Left lung (tissue), 10 donors: Measurements from ENCODE around the gene CFL2. TPM values are rescaled to one million over a fixed set of nuclear protein-coding genes. Genes with fewer than 3 reads are reported as not detected.

ENCODE experiments used
- ATAC-seq: fragments of 200-7000 bp; cut with Tn5 transposase; one replicate; pipeline ENCODE4 v1.9.1; 2020; ENCODE audit warnings: moderate library complexity
- DNase-seq, 4 donors: peaks; one replicate each; pipeline ENCODE4 v3.0.0-alpha.2; 2013 to 2020
- H3K27ac ChIP-seq, 2 donors: fragments of 200-600 bp; sonication (generic) in 1 of 2; one replicate each; pipeline versions ENCODE4 v1.5.0 to v1.8.0; 2020 to 2021
- H3K27me3 ChIP-seq, 2 donors: fragments of 200-600 bp; sonication (generic) in 1 of 2; one replicate each; pipeline versions ENCODE4 v1.5.0 to v1.8.0; 2020 to 2021
- H3K36me3 ChIP-seq, 2 donors: fragments of 200-600 bp; sonication (generic) in 1 of 2; one replicate each; pipeline versions ENCODE4 v1.5.0 to v1.8.0; 2020 to 2021
- H3K4me1 ChIP-seq, 2 donors: fragments of 200-600 bp; one replicate each; pipeline ENCODE4 v1.8.0; 2021
- H3K4me3 ChIP-seq, 2 donors: fragments of 200-600 bp; sonication (generic) in 1 of 2; one replicate each; pipeline versions ENCODE4 v1.5.0 to v1.8.0; 2020 to 2021; ENCODE audit warnings: mild to moderate bottlenecking in 1 of 2
- H3K9me3 ChIP-seq, 2 donors: fragments of 200-600 bp; sonication (generic) in 1 of 2; one replicate each; pipeline versions ENCODE4 v1.5.0 to v1.8.0; 2020 to 2021
- CTCF ChIP-seq, 2 donors: fragments of 200-600 bp; sonication (generic) in 1 of 2; IDR thresholded peaks; one replicate each; pipeline versions ENCODE4 v1.5.0 to v1.8.0; 2021; ENCODE audit warnings: antibody characterized with exemption in 2 of 2
- intact Hi-C, 2 donors: fragments of 100-400 bp; cut with DNase I; formaldehyde crosslinking; loops; one replicate each; pipeline versions ENCODE4 v1.11.2 to v1.14.2; 2022
- polyA plus RNA-seq, 6 donors: library from polyadenylated mRNA; unstranded; fragments of 120-200 nt; gene quantifications; one replicate each; pipeline ENCODE4 v1.2.1, GENCODE V29; 2013; ENCODE audit not compliant: insufficient read length in 6 of 6
- total RNA-seq, 2 donors: library from RNA; stranded (reverse); fragmentation: NEBNext Ultra II Directional; extraction: Animal tissue kit (Norgen Biotek cat#: 25700); gene quantifications; one replicate each; pipeline ENCODE4 v1.2.1, GENCODE V29; 2021
- donor health status: DM: no; HTN: yes; CAD: no.
- donor health status: DM: no; HTN: no; CAD: no.

CFL2 gene
- total and polyA plus RNA-seq, 8 donors: 36.9 to 58.0 (median 47.1) TPM

GRCh38 chr14:34678306-34678705 lies 36.1 kb downstream of the CFL2 start:
- Histone ChIP-seq H3K27ac (no peak overlapping the region), H3K36me3 (no peaks in the 10 kb centered on the region), H3K4me1 (no peaks in the 10 kb centered on the region), H3K9me3 (no peaks in the 10 kb centered on the region), H3K27me3 (no peaks in the 10 kb centered on the region), H3K4me3 (no peak overlapping the region)
- intact Hi-C loops: no loop called here
- no peak for TF ChIP-seq CTCF (IDR thresholded peaks at IDR 0.05)
- ATAC-seq (no peak), DNase-seq (no peak)

- no peak for TF ChIP-seq CTCF (IDR thresholded peaks at IDR 0.05)
- no peaks in the 10 kb centered on the region for H3K27me3 ChIP-seq
- DNase-seq (no peak), ATAC-seq (no peak)
- H3K36me3 ChIP-seq: no peaks in the 10 kb centered on the region
- H3K27ac ChIP-seq: no peak overlapping the region
- intact Hi-C loops: no loop called here
- H3K4me3 ChIP-seq: no peak overlapping the region
- H3K4me1 ChIP-seq: peaks cover 0 to 8% of the 10 kb centered on the region in 2 donors
- H3K9me3 ChIP-seq: no peaks in the 10 kb centered on the region
Measured at GRCh38 chr14:34676516-34677211, 37.7 kb downstream of the CFL2 start.

- intact Hi-C loops: no loop called here
- TF ChIP-seq CTCF (IDR thresholded peaks at IDR 0.05): no peak
- no peak for ATAC-seq
Measured at GRCh38 chr14:34673702-34674101, 40.7 kb downstream of the CFL2 start.

GRCh38 chr14:34671716-34672115 lies 42.7 kb downstream of the CFL2 start:
- no peaks in the 10 kb centered on the region for H3K27me3 ChIP-seq
- no peaks in the 10 kb centered on the region for H3K9me3 ChIP-seq
- peaks cover 0 to 12% of the 10 kb centered on the region in 2 donors for H3K4me1 ChIP-seq
- intact Hi-C loops: no loop called here
- ATAC-seq (no peak), DNase-seq (no peak)
- H3K4me3 ChIP-seq: no peak overlapping the region
- no peak for TF ChIP-seq CTCF (IDR thresholded peaks at IDR 0.05)
- H3K27ac ChIP-seq: no peak overlapping the region
- no peaks in the 10 kb centered on the region for H3K36me3 ChIP-seq

More at GRCh38 chr14:34673702-34674101, 40.7 kb downstream of the CFL2 start:
- Histone ChIP-seq H3K36me3 (no peaks in the 10 kb centered on the region), H3K4me1 (peaks cover 0 to 8% of the 10 kb centered on the region in 2 donors), H3K4me3 (no peak overlapping the region), H3K9me3 (no peaks in the 10 kb centered on the region), H3K27me3 (no peaks in the 10 kb centered on the region), H3K27ac (no peak overlapping the region)
- no peak for DNase-seq

- Histone ChIP-seq H3K9me3 (no peaks in the 10 kb centered on the region), H3K36me3 (no peaks in the 10 kb centered on the region), H3K27me3 (no peaks in the 10 kb centered on the region), H3K4me1 (peaks cover 0 to 23% of the 10 kb centered on the region in 2 donors), H3K27ac (no peak overlapping the region), H3K4me3 (no peak overlapping the region)
- no peak for DNase-seq
- ATAC-seq: no peak
- intact Hi-C loops: no loop called here
- no peak for TF ChIP-seq CTCF (IDR thresholded peaks at IDR 0.05)
Measured at GRCh38 chr14:34668111-34668510, 46.3 kb downstream of the CFL2 start.
